HG03439 (cell line): Measurements from ENCODE around the gene PAF1.
A peak's percentile ranks its signal among the peaks of the same experiment; 100 is the strongest.

Experiments
- ATAC-seq: cut with Tn5 transposase; IDR thresholded peaks from one replicate; pipeline ENCODE4 v1.9.1; 2021; ENCODE audit warnings: mild to moderate bottlenecking, moderate library complexity; ENCODE audit not compliant: unreplicated experiment

Gene PAF1

DNA sequence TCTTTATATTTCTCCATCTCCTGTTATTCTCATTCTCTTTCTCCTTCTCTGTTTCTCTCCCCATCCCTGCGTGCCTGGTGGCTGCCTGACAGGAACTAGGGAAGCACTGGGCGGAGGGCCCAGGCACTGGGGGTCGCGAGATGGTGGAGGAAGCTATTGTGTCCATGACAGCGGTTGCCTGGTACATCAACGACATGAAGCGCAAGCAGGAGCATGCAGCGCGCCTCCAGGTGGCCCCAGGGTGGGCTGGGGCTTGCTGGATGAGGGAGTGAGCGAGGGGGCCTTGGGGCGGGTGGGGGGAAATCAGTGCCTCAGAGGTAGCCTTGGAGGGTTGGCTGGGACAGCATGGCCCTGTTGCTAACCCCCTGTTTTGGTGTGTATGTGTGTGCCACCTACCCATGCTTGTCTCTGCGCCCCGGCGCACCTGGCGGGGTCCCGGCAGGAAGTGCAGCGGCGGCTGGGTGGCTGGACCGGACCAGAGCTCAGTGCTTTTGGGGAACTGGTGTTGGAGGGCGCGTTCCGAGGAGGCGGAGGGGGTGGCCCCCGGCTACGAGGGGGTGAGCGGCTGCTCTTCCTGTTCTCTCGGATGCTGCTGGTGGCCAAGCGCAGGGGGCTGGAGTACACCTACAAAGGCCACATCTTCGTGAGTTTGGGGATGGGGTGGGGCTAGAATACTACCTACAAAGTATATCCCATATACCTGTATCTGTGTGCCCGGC lies 26.7 kb upstream of the PAF1 start:
- no peak for ATAC-seq

DNA sequence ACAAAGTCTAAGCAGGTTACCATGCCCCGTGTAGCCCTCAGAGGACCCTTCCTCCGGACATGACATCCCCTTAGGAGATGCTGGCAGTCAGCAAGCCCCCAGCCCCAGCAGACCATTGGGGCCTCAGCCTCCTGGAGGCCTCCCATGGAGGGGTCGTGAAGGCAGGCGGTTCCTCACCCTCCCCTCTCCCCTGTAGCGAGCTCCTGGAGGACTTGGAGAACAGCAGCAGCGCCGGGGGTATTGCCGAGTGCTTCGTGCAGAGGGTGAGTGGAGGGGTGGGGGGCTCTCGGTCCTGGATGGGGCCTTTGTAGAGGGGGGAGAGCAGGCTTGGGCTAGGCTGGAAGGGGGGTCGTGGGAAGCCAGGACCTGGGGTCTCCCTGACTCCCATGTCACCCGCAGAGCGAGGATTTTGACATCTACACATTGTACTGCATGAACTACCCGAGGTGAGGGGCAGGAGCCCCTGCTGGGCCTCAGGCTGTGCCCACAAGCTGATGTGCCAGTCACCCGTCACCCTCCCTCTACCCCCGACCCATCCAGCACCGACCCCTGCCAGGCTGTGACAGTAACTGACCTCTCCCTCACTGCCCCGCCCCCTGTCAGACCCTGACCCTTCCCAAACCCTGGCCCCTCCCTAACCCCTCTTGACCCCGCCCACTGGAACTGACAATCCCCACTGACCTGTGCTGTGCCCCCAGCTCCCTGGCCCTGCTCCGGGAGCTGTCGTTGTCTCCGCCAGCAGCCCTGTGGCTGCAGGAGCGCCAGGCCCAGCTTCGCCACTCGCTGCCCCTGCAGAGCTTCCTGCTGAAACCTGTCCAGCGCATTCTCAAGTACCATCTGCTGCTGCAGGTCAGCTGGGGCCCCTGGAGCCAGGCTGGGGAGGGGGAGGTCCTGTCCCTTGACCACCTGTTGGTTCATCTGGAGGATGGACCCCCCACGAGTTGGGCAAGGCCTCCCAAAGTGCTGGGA lies 25.5 kb upstream of the PAF1 start:
- ATAC-seq = no peak

DNA sequence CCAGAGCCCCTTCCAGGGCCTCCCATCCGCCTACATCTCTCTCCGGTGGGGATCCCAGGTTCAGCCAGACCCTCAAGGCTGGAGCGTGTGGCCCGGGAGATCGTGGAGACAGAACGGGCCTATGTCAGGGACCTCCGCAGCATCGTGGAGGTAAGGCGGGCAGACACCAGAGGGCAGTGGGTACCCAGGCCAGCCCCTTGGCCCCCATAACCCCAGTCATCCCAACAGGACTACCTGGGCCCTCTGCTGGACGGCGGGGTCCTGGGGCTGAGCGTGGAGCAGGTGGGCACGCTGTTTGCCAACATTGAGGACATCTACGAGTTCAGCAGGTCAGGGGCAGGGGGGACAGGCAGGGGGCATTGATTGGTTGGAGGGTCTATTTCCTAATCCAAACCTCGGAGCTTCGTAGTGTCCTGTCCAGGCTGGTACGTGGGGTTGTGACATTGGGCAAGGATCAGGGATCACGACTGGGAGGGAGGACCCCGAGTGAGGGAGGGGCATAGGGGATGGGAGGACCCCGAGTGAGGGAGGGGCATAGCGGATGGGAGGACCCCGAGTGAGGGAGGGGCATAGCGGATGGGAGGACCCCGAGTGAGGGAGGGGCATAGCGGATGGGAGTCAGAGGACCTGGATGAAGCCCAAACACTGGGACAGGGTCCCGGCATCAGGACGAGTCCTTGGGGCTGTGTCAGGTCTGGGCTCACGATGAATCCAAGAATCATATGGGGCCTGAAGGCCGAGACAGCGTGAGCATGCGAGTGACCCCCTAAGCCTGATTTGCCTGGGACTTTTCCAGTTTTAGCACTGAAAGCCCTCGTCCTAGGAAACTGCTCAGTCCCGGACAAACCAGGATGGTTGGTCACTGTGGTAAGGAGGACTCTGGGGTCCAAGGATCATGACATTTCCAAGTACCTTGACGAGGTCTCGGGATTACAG lies 24.5 kb upstream of the PAF1 start:
- no peak for ATAC-seq

DNA sequence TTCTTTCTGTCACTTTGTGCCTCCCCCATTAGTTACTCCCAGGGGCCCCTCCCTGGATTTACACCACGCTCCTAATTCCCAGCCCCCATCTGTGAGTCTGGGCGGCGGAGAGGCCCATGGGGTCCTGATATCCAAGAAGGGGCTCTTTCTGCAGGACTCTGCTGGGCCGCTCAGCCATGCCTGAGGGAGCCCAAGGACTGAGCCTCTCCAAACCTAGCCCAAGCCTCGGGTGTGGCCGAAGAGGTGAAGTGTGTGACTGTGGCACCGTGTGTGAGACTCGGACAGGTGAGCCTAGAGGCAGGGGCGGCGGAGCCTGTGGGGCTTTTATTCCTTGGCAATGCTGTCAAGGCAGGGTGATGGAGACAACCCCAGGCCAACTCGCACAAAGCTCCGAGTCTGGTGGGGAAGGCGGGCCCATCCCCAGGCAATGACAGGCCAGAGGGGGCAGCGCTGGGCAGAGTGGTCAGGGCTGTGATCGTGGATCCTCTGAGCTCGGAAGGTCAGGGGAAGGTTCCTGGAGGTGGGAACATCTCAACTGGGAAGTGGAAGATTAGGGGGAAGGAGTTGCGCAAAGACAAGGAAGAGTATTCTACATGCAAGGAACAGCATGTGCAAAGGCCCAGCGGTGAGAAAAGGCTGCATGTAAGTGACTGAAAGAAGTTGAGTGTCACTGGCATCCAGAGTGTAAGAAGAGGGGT lies 23.2 kb upstream of the PAF1 start:
- no peak for ATAC-seq

DNA sequence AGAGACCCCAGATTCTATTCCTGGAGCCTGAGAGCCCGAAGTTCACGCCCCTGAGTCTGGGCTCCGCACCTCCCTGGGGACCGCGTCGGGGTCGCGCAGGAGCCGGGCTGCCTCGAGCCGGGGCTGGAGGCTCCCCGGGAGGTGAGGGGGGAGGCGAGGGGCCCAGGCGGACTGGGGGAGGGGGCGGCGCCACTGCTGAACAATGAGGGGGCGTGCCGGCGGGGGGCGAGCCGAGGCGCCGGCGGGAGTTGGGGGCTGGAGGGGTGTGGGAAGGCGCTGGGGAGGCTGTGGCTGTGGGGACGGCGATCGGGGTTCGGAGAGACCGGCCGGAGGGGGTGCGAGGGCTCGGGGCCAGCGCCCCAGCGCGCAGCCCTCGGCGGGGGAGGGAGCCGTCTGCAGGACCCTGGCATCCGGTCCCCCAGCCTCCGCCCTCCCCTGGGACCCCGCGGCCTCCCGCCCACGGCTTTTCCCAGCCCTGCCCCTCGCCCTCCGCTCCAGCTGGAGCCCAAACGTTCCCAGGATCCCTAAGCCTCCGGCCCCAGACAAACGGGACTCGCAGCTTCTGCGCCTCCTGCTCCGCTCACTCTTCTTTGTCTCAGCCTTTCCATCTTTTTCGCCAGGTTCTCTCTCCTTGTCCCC lies 22.5 kb upstream of the PAF1 start:
- no peak for ATAC-seq

DNA sequence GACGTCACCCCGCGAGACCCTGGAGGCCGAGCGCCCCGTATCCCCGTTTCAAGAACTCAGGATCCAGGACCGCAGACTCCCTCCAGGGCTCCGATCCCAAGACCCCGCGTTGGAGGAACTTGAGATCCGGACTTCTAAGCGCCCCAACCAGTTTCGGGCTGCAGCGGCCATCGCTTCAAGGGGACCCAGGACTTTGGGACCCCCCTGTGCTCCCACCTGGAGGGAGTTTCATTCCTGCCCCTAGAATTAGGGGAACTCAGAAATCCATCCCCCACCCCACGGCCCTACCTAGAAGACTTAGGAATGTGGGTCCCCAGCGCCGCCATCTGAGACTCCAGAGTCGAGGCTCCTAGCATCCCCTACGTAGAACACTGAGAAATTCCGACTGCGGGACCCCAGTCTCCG lies 22.0 kb upstream of the PAF1 start:
- no peak for ATAC-seq

DNA sequence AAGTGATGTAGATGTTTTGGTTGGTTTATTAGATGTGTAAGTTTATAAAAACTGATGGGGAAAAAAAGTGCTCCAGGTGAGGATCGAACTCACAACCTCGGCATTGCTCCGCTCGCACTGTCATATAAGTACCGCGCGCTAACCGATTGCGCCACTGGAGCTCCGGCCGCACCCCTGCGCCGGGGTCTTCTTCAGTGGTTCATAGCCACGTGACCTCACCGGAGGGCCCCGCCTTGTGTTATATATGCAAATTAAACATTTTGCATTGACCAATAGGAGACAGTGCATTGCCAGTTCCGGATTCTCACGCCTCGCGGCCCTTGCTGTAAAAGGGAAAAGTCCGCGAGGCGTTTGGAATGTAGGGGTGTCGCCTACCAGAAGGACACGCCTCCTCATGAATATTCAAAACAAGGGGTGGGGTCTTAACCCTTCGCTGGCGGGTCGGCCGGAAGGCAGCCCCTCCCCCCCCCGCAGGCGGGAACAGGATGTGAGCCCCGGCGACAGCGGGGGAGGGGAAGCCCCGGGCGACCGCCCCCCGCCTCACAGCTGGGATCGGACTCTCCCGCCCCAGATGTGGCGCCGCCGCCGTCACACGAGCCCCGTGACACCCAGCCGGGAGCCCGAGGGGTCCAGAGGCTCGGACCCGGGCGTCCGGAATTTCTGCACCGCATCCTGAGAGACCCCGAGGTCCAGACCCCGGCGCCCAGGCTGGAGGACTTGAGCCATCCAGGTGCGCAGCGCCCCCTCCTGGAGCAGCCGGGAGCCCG lies 21.4 kb upstream of the PAF1 start, which contains the start of gene PLEKHG2:
PLEKHG2 (plus strand) TSS at position 570 of the 767 bp plus-strand sequence. CDS start 1,418 bp downstream, outside the sequence.
- peak; percentile 60 for ATAC-seq

DNA sequence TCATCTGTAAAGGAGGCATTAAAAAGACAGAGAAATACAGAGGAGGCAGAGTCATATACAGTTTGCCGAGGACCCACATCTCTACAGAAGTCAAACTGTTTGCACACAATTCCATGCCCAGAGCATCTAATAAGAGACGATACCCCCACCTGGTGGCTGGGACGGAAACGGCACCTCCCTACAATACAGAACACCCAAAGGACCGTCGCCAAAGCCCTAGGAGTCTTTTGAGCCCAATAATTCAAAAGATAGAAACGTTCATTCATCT lies 20.9 kb upstream of the PAF1 start:
- peak; percentile 30 for ATAC-seq

DNA sequence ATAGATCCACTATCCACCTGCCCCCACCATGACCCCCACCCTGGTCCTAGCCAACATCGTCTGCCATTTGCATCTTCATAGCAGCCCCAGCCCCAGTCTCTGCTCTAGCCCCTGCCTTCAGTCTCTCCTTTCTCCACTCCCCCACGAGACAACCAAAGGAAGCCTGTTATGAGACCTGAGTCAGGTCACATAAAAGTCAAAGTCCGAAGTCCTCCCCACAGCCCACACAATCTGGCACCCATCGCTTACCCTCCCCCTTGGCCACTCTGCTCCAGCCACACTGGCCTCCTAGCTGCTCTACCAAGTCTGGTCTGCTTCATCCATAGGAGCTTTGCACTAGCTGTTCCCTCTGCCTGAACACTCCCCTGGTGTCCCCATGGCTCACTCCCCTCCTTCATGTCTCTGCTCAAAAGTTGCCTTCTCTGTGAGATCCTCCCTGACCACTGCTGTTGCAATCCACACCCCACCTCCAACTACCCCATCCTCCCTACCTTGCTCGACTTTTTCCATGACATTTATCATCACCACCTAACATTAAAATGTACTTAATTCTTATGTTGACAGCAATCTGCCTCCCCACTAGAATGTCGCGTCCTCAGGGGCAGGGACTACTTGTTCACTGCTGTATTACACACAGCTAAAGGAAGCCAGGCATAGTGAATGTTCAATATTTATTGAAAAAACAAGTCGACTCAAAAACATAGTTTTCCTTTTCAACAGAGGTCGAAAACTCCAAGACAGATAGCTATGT lies 20.4 kb upstream of the PAF1 start:
- ATAC-seq = no peak

DNA sequence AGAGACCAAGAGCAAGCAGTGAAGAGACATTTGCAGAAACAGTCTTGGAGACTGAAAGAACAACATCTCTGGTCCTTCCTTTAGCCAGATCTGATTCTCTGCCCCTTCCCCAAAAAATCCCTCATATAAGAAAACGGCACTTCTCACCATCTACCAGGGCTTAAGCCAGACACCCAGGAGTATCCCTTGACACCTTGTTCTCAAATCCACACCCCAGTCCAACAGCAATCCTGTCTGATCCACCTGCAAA lies 19.9 kb upstream of the PAF1 start:
- ATAC-seq = no peak

DNA sequence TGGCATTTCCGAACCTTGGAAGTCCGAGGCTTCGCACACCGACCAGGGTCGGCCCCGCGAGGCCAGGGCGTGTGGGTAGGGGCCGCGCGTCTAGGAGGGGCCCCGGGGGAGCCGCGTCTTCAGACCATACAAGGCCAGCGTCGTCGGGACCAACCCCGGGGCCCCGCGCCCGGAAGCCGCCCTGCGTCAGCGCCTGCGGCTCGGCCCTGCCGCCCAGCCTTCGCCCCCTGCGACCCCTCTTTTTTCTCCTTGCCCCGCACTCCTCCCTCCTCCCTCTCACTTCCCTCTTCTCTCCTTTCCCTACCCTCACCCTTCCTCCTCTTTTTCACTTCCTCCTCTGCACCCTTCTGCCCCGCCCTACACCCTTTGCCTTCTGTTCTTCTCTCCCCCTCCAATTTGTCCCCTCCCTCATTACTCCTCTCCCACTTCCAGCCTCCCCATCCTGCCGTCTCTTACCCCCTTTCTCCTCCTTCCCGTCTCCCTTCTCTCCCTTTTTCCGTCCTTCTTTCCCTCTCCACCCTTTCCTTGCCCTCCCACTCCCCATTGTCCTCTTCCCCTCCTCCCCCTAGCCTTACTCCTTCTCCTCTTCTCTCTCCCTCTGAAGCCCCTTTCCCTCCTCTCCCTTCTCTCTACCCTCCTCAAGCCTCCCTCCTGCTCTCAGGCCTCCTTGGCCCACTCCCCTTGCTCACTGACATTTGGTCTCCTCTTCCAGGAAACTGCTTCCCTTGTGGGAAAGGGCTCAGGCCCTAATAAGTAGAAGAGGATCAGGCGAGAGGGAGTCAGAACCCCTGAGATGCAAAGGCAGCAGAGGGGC lies 19.3 kb upstream of the PAF1 start:
- ATAC-seq = no peak

DNA sequence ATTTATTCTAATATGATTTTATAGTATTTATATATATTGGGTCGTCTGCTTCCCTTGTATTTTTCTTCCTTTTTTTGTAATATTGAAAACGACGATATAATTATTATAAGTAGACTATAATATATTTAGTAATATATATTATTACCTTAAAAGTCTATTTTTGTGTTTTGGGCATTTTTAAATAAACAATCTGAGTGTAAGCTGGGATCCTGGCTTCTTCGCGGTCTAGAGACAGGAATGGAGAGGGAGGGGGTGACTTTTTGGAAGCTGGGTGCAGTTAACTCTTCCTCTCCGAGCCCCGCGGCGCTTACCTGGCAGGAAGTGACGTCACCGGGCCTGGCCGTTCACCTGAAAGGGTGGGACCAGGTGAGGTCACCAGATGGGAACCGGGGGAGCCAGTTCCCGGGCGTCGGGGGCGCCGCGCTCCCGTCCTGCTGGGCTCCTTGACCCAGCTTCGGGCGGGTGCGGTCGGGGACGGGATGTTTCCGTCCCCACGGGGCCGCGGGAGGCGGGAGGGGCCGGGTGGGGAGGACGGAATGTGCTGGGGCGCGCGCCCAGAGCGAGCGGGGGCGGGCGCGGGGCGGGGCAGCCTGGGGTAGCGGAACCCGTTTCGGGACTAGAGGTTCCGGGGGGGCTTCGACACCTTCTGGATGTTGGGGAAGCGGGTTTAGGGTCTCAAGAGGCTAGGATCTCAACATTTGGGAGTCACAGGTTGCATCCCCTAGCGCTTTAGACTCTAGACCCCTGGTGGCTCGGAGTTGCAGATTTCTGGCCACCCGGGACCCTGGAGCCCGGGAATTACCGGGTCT lies 18.5 kb upstream of the PAF1 start:
- no peak for ATAC-seq

DNA sequence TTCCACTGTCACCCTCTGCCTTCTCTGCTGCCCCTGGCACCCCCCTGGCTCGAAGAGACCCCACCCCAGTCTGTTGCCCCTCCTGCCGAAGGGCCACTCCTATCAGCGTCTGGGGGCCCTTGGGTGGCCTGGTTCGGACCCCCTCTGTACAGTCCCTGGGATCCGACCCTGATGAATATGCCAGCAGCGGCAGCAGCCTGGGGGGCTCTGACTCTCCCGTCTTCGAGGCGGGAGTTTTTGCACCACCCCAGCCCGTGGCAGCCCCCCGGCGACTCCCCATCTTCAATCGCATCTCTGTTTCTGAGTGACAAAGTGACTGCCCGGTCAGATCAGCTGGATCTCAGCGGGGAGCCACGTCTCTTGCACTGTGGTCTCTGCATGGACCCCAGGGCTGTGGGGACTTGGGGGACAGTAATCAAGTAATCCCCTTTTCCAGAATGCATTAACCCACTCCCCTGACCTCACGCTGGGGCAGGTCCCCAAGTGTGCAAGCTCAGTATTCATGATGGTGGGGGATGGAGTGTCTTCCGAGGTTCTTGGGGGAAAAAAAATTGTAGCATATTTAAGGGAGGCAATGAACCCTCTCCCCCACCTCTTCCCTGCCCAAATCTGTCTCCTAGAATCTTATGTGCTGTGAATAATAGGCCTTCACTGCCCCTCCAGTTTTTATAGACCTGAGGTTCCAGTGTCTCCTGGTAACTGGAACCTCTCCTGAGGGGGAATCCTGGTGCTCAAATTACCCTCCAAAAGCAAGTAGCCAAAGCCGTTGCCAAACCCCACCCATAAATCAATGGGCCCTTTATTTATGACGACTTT lies 17.7 kb upstream of the PAF1 start:
- no peak for ATAC-seq

DNA sequence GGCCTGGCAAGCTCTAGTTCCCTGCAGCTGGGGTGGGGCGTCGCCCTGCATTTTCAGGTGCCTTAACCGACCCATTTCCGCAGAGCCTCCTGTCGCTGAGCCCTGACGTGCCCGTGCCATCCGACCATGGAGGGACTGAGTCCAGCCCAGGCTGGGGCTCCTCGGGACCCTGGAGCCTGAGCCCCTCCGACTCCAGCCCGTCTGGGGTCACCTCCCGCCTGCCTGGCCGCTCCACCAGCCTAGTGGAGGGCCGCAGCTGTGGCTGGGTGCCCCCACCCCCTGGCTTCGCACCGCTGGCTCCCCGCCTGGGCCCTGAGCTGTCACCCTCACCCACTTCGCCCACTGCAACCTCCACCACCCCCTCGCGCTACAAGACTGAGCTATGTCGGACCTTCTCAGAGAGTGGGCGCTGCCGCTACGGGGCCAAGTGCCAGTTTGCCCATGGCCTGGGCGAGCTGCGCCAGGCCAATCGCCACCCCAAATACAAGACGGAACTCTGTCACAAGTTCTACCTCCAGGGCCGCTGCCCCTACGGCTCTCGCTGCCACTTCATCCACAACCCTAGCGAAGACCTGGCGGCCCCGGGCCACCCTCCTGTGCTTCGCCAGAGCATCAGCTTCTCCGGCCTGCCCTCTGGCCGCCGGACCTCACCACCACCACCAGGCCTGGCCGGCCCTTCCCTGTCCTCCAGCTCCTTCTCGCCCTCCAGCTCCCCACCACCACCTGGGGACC lies 16.9 kb upstream of the PAF1 start:
- ATAC-seq = no peak

DNA sequence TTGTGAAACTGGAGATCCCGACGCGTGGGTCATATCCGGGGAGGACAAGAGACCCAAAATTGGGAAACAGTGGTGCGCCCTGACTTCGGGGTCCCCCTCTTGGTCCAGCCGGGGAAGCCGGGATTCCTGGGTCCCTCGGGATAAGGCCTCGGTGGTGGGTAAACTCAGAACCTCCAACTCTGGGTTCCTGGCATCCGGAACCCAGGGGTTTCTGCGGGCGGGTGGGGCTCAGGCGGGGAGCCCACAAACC lies 16.4 kb upstream of the PAF1 start:
- no peak for ATAC-seq
